Amniotic stem cell (primary cell): Measurements from ENCODE around the gene GMDS.

Experiments used
- DNase-seq: peaks from one replicate; lab custom pipeline; 2025; lab: John Stamatoyannopoulos, UW

GMDS gene

DNA sequence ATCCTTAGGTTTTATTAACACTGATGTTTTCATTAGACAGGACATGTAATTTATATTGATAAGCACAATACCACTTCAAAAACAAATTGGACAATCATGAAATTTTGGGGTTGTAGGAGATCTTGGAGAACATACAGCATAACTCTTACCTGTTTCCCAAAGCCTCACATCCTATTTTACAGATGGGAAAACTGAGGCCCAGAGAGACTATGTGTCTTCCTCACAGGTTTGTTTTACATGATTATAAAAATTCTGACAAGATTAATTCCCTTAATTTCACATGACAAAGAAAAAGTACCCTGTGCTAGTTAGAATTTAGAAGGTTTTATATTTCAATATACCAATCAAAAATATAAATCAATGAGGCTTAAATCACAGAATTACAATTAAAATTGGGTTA, 145.5 kb downstream of the GMDS start:
- DNase-seq, result no peak

DNA sequence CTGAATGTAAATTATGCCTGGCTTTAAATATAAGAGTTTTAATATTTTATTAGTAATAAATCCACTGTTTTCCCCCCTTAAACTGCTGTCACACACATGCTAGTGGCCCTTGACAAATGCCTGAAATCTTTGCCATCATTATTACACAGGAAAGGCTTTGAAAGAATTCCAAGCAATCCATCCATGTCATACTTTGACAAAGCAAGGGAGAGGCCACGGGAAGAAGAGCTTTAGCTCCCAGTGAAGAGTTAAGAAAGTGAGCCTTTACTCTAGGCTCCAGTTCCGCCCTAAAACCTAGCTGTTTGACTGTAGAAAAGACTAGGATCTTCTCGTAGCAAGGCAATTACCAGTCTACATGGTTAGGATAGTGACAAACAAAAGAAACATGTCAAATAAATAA, 147.9 kb downstream of the GMDS start:
- DNase-seq, result no peak

DNA sequence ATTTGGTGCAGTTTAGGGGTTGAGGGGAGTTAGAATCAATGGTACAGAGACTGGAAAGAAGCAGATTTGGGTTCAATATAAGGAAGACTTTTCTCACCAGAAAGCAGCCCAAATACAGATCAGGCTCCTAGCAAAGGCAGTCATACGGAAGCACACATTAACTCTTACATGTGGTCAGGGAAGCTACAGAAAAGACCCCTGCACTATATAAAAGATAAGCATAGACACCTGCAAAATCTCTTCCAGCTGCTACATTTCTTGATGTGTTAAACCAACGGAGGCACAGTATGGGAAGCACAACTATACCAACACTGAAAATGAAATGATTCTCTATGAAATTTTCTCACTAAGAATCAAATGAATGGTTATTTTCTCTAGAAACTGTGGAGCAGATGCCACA, 150.8 kb downstream of the GMDS start:
- DNase-seq, result no peak

DNA sequence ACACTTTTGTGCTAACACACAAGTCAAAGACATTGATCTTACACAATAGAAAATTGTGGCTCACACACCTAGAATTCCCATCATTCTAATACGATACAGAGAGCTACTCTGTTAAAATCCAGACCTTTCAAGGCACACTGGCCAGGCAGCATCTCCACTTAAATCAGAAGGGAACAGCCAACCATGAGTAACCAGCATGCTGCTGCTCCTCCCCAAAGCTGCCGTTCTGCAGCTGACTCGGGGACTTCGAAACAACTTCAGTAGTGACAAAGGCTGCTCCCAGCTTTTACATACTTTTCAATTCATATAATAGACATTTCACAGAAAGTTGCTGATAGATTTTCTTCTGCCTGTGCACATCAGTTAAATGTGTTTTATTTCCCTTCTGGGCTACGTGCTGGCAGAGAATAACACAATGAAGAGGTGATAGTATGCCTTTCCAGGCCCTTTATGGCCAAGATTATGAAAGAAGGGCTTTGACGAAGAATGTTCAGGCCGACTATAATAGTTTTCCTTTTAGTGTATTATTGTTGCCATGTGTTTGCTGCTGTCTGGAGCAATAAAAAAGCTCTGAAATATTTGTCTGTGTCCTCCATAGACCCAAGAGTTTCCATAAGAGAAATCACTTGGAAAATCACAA, 159.0 kb downstream of the GMDS start:
- no peak for DNase-seq

DNA sequence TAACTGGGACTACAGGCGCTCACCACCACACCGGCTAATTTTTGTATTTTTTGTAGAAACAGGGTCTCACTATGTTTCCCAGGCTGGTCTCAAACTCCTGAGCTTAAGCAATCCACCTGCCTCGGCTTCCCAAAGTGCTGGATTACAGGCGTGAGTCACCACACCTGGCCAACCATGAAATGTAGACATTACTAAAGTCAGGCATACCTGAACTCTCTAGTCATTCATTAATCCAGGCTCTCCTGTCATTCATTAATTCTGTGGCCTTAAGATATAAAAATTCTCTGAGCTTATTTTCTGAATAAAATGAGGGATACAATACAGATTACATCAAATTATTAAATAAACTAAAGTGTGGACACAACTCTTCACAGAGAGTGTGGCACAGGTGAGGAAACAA, 159.7 kb downstream of the GMDS start:
- DNase-seq, result no peak

DNA sequence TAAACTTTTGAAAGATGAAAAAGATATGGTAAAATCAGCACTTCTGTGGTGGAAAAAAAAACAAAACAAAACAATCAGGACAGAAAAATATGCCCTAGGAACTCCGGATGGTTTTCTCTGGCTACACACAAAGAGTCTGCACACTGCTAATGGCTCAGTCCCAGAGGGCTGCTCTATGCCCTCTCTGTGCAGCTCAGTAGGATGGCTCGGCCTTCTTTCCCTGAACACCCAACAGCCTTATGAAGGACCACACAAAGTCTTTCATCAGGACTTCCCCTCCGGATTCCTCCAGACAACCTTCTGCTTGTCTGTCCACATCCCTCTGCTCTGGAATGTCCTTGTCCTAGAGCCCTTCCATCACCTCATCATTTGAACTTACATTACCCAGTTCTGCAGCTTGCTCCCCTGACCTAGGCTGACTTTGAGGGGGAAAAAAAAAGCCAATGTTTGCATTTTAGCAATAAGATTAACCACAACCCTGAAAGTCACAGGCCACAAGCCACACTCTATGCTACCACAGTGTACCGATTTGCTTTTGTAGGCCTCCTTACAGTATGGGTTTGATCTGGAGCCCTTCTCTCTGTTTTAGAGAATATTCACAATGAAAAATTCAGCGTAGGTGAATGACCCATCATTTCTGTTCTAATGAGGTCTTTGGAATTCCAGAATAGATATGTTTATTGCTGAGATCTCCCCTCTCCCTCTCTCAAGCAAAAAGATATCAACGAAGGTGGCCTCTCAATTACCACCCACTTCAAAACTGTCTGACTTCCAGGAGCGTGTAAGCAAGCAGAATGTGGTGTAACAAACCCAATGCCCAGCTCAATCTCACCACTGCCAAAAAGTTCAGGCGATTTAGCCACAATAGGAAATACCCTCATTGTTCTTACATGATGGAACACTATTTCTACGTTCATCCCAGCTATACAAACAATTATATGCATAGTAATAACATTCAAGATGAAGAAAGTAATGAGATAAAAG, 164.0 kb downstream of the GMDS start:
- DNase-seq, result no peak

DNA sequence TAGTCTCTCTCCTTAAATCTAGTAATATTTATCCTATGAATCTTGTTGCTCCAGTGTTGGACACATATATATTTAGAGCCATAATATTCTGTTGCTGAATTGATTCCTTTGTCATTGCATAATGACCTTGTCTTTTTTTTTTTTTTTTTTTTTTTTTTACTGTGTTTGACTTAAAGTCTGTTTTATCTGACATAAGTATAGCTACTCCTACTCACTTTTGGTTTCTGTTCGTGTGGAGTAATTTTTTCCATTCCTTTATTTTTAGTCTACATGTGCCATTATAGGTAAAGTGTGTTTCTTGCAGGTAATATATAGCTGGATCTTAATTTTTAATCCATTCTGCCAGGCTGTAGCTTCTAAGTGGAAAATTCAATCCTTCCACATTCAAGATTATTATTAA, 166.5 kb downstream of the GMDS start:
- no peak for DNase-seq

DNA sequence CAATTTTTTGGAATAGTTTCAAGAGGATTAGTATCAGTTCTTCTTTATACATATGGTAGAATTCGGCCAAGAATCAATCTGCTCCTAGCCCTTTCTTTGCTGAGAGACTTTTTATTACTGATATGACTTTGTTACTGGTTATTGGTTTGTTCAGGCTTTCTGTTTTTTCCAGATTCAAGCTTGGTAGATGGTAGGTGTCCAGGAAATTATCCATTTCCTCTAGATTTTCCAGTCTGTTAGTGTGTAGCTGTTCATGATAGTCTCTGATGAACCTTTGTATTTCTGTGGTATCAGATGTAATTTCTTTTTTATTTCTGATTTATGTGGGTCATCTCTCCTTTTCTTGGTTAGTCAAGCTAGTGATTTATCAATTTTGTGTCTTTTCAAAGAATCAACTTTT, 167.6 kb downstream of the GMDS start:
- DNase-seq, result no peak

DNA sequence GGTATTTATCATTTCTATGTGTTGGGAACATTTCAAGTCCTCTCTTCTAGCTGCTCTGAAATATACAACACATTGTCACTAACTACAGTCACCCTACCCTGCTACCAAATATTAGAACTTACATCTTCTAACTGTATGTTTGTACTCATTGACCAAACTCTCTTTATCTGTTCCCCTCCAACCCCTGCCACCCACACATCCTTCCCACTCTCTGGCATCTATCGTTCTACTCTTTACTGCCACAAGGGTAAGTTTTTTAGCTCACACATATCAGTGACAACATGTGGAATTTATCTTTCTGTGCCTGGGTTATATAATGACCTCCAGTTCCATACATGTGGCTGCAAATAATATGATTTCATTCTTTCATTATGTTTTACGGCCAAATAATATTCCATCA, 171.9 kb downstream of the GMDS start:
- no peak for DNase-seq

DNA sequence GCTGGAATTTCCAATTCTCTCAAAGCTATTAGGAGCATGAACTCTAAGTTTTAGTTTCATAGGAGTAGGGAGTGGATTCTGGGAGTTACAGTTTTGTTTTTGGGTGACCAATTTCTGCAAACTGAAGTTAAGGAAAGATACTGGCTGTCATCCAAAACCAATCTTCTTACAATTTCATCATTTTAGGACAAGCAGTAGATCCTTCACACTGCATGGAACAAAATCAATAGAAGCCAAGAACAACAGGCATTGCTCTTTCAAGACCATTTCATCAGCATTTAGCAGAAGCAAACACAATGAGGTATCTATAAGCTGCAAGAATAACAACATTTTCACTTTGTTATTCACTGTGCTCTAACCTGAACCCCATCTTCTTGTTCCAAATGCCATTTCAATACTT, 173.0 kb downstream of the GMDS start:
- no peak for DNase-seq

DNA sequence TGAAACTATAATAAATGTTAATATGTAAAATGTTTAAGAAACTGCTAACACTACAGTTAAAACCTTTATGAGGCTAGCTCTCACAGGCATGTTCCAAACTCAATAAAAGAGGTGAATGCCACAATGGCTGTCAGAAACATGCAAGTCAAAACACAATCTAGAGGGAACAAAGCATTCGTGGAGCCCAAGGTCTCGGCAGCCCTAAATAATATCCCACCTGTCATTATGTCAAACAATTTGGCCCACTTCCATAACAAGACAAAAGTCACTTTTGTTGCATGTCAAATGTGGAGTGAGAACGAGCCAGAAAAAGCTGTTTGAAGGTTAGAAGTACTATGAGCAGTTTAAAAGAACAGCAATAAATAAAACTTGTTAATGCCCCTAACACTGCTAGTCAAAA, 181.9 kb downstream of the GMDS start:
- DNase-seq, result no peak

DNA sequence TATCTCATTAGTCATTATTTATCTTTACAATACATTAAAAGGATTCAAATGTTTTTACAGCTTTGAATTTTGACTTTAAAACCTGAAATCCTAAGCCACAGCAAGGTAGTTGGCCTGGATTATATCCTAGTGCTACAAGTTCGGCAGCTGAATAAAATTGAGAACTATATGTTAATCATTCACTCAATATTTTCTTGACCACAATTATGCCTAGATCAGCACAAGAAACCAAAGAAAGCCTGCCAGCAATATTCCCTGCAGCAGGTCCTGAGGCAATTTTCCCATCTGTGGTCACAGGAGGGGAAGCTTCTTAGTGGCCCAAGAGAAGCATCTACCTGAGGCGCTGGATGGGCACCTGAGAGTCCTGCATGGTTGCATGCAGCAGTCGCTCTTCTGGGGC, 183.5 kb downstream of the GMDS start:
- no peak for DNase-seq

DNA sequence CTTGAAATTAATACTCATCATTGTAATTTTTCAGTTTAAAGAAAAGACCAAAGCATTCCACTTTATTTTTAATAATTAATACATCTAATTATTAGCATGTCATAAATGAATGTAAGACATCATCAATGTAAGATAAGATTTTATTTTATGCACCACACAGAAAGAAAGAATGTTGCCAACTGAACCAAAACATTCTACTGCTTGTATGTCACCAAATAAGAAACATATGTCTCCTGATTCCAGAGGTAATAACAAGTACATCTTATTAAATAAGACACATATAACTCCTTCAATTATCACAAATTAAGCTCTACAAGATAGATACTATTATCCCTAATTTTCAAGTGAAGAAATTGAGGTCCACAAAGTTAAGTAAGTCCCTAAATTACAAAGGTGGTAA, 189.5 kb downstream of the GMDS start:
- DNase-seq, result no peak

DNA sequence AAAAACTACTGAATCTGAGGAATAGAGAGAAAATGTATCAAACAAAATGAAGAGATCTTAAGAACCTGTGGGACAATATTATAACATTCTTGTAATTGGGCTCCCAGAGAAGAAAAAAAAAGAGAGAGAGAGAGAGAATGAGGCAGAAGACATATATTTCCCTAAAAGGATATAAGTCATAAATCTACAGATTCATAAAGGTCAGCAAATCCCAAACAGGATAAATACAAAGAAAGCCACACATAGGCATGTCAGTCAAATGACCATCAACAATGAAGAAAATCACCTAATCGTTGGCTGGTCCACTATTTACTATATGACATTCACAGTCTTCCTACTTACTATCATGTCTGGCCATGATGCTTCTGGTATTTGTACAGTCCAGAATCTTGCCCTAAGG, 190.3 kb downstream of the GMDS start:
- no peak for DNase-seq

DNA sequence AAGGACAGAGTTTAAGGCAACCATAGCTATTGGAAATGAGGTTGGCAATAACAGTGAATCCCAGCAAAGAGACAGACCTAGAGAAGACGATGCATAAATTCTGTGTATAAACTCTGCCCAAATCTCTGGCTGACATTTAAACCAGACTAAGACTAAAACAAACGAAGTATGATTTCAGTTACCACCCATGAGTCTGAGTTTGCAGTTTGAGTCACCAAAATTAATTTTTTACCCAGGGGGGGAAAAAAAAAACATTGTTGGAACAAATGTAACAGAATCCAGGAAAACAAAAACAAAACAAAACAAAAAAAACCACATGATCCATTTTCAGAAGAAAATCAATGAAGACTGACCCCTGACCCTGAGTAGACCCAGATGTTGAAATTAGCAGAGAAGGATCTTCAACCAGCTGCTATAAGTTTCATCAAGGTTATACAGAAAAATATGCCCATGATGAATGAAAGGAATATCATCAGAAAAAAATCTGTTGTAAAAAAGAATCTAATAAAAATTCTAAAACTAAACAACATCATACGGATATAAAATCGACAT, 190.8 kb downstream of the GMDS start:
- DNase-seq, result no peak

DNA sequence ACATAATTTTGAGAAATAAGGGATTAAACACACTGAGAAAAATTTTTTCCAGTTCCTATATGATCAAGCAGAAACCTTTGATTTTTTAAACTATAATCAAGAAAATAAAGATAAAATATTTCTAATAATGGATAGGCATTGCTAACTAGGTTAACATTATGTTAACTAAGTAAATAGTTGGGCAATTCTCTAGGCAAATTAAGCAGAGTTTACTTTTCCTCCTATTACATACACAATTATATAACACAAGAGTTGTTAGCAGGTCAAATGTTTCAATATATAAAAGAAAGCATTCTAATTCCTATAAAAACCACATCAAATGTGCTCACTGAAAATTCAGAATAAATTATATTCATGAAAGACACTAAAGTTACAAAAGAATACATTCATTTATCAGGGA, 191.7 kb downstream of the GMDS start:
- no peak for DNase-seq

DNA sequence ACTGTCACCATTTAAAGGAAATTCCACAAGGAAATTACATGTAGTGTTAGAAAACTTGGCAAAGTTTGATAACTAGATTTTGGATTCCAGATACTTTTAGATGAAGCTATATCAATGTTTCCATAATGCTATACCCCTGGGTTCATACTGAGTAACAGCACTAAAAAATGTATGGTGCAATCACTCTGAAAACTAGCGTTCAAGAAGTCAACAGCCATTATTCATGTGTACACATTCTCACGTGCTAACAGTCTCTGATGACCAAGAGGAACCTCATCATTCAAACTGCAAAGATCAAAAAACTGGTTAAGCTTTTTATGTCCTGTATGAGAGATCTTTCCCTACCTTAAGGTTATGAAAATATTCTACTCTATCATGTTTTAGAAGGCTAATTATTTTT, 197.6 kb downstream of the GMDS start:
- no peak for DNase-seq

DNA sequence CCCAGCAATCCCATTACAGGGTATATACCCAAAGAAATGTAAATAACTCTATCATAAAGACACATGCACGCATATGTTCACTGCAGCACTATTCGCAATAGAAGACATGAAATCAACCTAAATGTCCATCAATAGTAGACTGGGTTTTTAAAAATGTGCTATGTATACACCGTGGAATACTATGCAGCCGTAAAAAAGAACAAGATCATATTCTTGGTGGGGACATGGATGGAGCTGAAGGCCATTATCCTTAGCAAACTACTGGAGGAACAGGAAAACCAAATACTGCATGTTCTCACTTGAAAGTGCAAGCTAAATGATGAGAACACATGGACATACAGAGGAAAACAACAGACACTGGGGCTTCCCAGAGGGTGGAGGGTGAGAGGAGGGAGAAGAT, 201.2 kb downstream of the GMDS start:
- no peak for DNase-seq

DNA sequence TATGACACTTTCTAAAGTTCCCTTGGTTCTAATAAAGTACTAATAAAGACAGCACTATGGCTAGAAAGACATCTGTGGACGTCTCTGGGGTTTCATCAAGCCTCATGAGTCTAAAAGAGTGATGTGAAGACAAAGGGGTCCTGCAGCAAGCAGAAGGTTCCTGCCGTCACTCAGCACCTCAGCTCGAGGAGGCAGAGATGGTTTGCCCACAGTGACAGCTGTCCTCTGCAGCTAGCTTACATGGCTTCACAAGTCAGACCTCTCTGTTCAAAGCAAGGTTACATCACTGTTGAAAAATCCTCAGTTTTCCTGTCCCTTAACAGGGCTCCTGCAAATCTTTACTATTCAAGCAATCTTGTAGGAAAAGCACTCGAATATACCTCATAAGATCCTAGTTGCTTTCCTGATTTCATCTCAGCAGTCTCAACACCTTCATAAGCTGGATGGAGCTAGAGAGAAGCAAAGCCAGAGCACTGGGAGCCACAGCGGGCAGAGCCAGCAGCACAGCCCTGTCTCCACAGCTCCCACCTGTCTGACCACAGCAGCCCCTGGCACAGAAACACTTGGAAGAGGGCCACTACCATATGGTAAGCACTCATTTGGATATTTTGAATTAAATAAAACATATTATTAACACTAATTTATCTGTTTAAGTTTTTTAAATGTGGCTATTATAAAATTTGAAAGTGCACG, 202.3 kb downstream of the GMDS start:
- DNase-seq, result no peak

DNA sequence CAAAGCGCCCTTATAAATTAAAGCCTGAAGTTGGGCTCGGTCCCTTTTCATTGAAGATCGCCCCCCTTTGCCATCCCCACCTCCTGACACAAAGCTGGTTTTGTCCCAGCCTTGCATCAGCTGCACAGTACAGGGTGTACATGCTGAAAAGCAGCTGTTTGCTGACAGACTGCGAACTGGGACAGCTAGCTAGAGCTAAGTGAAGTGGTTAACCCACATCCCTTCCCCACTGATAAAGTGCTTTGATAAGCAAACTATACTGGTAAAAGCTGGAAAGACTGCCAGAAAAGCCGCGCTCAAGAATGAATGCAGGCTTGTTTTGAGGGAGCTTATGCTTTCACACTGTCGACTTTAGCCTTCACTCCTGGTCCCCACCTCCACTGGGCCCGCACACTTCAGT, 207.3 kb downstream of the GMDS start:
- DNase-seq, result no peak

DNA sequence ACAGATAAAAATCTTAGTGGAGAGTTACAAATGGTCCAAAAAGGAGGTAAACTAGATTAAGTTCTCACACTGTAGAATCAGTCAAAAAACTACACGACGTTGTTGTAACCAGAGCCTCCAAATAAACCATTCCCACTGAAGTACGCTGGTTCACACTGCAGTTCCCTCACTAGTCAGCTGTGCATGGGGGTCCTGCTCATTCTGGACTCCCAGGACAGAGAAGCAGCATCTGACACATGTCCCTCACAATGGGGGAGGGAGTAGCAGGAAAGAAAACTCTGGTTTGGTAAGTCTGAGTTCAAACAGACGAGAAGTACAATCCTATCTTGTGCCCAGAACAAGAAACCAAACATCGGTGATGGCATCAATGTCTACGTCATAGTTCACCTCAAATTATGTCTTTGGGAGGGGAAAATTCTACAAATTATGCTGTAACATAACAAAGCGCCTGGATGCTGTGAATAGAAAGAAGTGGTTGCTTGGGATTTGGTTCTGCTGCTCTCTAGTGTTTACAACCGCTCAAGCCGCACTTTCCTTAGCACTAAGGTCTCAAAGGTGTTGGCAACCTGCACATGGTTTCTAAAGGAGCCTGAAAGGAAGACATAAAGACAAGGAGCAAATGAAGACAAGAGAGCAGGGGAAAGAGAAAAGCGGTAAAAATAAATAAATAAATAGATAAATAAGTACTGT, 208.0 kb downstream of the GMDS start:
- no peak for DNase-seq

DNA sequence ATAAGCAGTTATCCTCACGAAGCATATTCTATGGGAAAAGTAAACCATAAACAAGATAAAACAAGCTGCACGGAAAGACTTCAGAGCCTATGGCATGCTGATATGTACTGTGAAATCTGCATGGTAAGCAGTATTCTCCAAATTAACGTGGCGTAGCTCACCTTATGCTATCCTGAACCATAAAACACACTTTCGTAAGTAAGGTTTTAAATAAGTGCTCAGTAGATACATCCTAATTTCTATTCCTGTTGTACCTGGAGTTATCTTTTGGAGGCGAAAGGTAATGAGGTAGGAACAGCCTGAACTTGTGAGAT, 208.7 kb downstream of the GMDS start:
- DNase-seq, result no peak
